RWPE1 (cell line): Measurements from ENCODE around the gene FOXM1.
A peak's percentile ranks its signal among the peaks of the same experiment; 100 is the strongest.

Experiments used
- CTCF ChIA-PET: fragments of 350-600 bp; sonication (Branson Sonifier 250); formaldehyde crosslinking; extraction: SDS; loops from one replicate; lab custom pipeline; 2021; lab: Yijun Ruan, JAX
- POLR2A ChIA-PET: fragments of 400-600 bp; formaldehyde crosslinking; extraction: SDS; loops from one replicate; lab custom pipeline; 2020; ENCODE audit warnings: antibody characterized with exemption; ENCODE audit not compliant: low non-redundant PET; lab: Yijun Ruan, JAX
- DNase-seq: peaks from one replicate; pipeline ENCODE4 v3.0.0; 2012; ENCODE audit warnings: low spot score
- H3K27ac ChIP-seq: fragments of 450-650 bp; 2 replicates; pipeline ENCODE4 v1.5.1; 2017
- TF ChIP-seq, protein P1 (sequence below): fragments of 450-650 bp; conservative IDR thresholded peaks from 2 replicates; pipeline ENCODE4 v1.5.1; 2017; ENCODE audit warnings: low read depth, mild to moderate bottlenecking

FOXM1 gene

GRCh38 chr12:2857021-2857431 is 19.9 kb downstream of the FOXM1 start, which contains the start of gene TEX52:
TSS of gene TEX52 (minus strand) at chr12:2857039. CDS start at chr12:2857026, 13 bp downstream.
- POLR2A ChIA-PET: no interaction called here
- CTCF ChIA-PET: no interaction called here
- no peak for DNase-seq
- H3K27ac ChIP-seq: no peak within 1 kb of the TSS
- TF ChIP-seq, protein P1, sequence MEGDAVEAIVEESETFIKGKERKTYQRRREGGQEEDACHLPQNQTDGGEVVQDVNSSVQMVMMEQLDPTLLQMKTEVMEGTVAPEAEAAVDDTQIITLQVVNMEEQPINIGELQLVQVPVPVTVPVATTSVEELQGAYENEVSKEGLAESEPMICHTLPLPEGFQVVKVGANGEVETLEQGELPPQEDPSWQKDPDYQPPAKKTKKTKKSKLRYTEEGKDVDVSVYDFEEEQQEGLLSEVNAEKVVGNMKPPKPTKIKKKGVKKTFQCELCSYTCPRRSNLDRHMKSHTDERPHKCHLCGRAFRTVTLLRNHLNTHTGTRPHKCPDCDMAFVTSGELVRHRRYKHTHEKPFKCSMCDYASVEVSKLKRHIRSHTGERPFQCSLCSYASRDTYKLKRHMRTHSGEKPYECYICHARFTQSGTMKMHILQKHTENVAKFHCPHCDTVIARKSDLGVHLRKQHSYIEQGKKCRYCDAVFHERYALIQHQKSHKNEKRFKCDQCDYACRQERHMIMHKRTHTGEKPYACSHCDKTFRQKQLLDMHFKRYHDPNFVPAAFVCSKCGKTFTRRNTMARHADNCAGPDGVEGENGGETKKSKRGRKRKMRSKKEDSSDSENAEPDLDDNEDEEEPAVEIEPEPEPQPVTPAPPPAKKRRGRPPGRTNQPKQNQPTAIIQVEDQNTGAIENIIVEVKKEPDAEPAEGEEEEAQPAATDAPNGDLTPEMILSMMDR: no peak

GRCh38 chr12:2856051-2856450 is 20.9 kb downstream of the FOXM1 start:
- TF ChIP-seq, protein P1: no peak
- no peak overlapping the region for H3K27ac ChIP-seq
- no peak for DNase-seq
- POLR2A ChIA-PET: no interaction called here
- CTCF ChIA-PET: no interaction called here

GRCh38 chr12:2855546-2855945 is 21.4 kb downstream of the FOXM1 start:
- no peak for DNase-seq
- TF ChIP-seq, protein P1: no peak
- no peak overlapping the region for H3K27ac ChIP-seq
- POLR2A ChIA-PET: no interaction called here
- CTCF ChIA-PET: no interaction called here

GRCh38 chr12:2854669-2855453 is 22.1 kb downstream of the FOXM1 start:
- ChIA-PET CTCF (interaction anchor here (0.6 to 2.0 kb wide), 3 partner anchors 9 to 38 kb away, joined by 4 to 13 read pairs (median 5); no protein-coding TSS in a partner anchor), POLR2A (no interaction called here)
- TF ChIP-seq, protein P1: no peak

GRCh38 chr12:2853626-2854025 is 23.3 kb downstream of the FOXM1 start:
- POLR2A ChIA-PET: no interaction called here
- TF ChIP-seq, protein P1: peak; percentile 40
- peak; percentile 69 for DNase-seq
- CTCF ChIA-PET: interaction anchor here (0.5 to 2.0 kb wide), 5 partner anchors 9 to 92 kb away, joined by 3 to 13 read pairs (median 4); no protein-coding TSS in a partner anchor
- H3K27ac ChIP-seq: no peak overlapping the region

More at GRCh38 chr12:2854669-2855453, 22.1 kb downstream of the FOXM1 start:
- no peak for DNase-seq
- H3K27ac ChIP-seq: no peak overlapping the region

DNA sequence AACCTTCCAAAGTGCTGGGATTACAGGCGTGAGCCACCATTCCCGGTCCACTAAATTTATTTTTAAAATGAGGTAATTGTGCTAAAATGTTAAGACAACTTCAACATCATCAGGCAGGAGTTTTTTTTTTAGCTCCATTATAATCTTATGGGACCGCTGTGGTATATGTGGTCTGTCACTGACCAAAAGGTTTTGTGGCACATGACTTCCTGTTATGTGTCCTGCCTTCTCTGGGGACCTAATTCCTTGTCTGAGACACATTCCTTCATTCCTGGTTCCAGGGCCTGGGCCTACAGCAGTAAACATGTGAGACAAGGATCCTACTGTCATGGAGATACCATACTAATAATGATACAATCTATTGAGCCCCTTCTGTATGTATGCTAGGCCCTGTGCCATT is 25.0 kb downstream of the FOXM1 start:
- TF ChIP-seq, protein P1: no peak
- no peak for DNase-seq
- H3K27ac ChIP-seq: no peak overlapping the region
- CTCF ChIA-PET: interaction anchor here (0.6 kb wide), 1 partner anchor 12 kb away, joined by 3 read pairs; no protein-coding TSS in a partner anchor
- POLR2A ChIA-PET: no interaction called here
